ENCODE measurements around the gene THOC2. TPM values are rescaled to one million over a fixed set of nuclear protein-coding genes. Genes with fewer than 3 reads are reported as not detected.

Gene THOC2
- total and polyA plus RNA-seq, 2 of the 8 experiments (the other 6 are each of a cell fraction or from before 2014, with no cell fraction given): 32.7 to 68.8 TPM

- H3K79me1 ChIP-seq (ENCODE audit: low read depth, low read length): no peaks in the 10 kb centered on the region
- peak; percentile 36 for FAIRE-seq
- DNase-seq (ENCODE audit: low read depth in 1 of 2, low spot score in 2 of 2): no peak
- no peak overlapping the region for H2AK5ac ChIP-seq (ENCODE audit: low read depth, low read length)
- CTCF ChIA-PET (ENCODE audit: partially characterized antibody): no interaction called here
- no peaks in the 10 kb centered on the region for H3K23me2 ChIP-seq (ENCODE audit: low read depth, low read length)
- H3K4me2 ChIP-seq (ENCODE audit: insufficient read depth in 1 of 2, low read depth in 2 of 2, low read length in 2 of 2): peak overlapping the region in 1 of 2 experiments; percentile 28; a peak in 3 of 4 replicates
- no peak overlapping the region for H4K8ac ChIP-seq (ENCODE audit: extremely low read depth, insufficient read depth, low read length)
- no peak overlapping the region for H3K18ac ChIP-seq (ENCODE audit: extremely low read depth, low read length)
- no peaks in the 10 kb centered on the region for H3K9me3 ChIP-seq (ENCODE audit: insufficient read depth in 2 of 2, low read depth in 1 of 2, low read length in 1 of 2)
- no peaks in the 10 kb centered on the region for H4K20me1 ChIP-seq (replicated peaks in 1 of 2; ENCODE audit: control insufficient read depth in 1 of 2, insufficient read depth in 2 of 2, low read length in 2 of 2)
- no peak overlapping the region for H2BK20ac ChIP-seq (ENCODE audit: low read length)
- H3K4me3 ChIP-seq (ENCODE audit: extremely low read depth in 1 of 4, insufficient read depth in 2 of 4, low read depth in 3 of 4, low read length in 4 of 4): no peak overlapping the region
- WGBS, 2 experiments (ENCODE audit: extremely low coverage in 1 of 2, insufficient coverage in 1 of 2, insufficient read length in 1 of 2, insufficient replicate concordance in 2 of 2, low coverage in 1 of 2, low lambda C conversion rate in 2 of 2, missing lambda C conversion rate in 1 of 2): 0% methylated on average over 1 of the region's 1 CpG; no CpG with 5 or more reads in 1 of the 2 experiments
- no peak overlapping the region for H3K27ac ChIP-seq (ENCODE audit: low read depth, low read length)
- no peak overlapping the region for H2AFZ ChIP-seq (ENCODE audit: low read length)
- H3K4ac ChIP-seq (replicated peaks; ENCODE audit: insufficient read length, low read depth, low read length): no peak overlapping the region
- no peaks in the 10 kb centered on the region; a peak in 2 of 7 replicates for H3K4me1 ChIP-seq (replicated peaks in 1 of 4; ENCODE audit: control insufficient read depth in 3 of 4, insufficient read depth in 4 of 4, low read length in 3 of 4)
- H2BK12ac ChIP-seq (ENCODE audit: low read depth, low read length): no peak overlapping the region
- no peaks in the 10 kb centered on the region for H3K36me3 ChIP-seq (ENCODE audit: control insufficient read depth in 2 of 4, insufficient read depth in 4 of 4, low read length in 3 of 4)
- no peak for TF ChIP-seq EGR1 (IDR thresholded peaks at IDR 0.05; ENCODE audit: borderline replicate concordance, low read depth, low read length)
- no peak for TF ChIP-seq EP300 (IDR thresholded peaks at IDR 0.05; ENCODE audit: borderline replicate concordance in 1 of 2, low read depth in 2 of 2, low read length in 2 of 2)
- no peak for TF ChIP-seq GABPA (IDR thresholded peaks at IDR 0.05; ENCODE audit: borderline replicate concordance, insufficient read depth, low read length)
- no peak for TF ChIP-seq E2F6 (IDR thresholded peaks at IDR 0.05)
- no peak for TF ChIP-seq ATF3 (IDR thresholded peaks at IDR 0.05; ENCODE audit: insufficient read depth, low read depth, low read length)
- TF ChIP-seq CTCF (IDR thresholded peaks at IDR 0.05; ENCODE audit: control extremely low read depth in 1 of 3, insufficient read depth in 1 of 3, low read depth in 1 of 3, low read length in 3 of 3): no peak
- TF ChIP-seq POLR2AphosphoS5 (IDR thresholded peaks at IDR 0.05; ENCODE audit: low read depth, low read length): no peak
- no peak for TF ChIP-seq MAX (IDR thresholded peaks at IDR 0.05)
- no peak overlapping the region for H3K14ac ChIP-seq (ENCODE audit: insufficient read length)
- H3K23ac ChIP-seq (ENCODE audit: insufficient read length): no peak overlapping the region
- H3K56ac ChIP-seq (replicated peaks; ENCODE audit: insufficient read length, low read depth, low read length): no peak overlapping the region
- POLR2A ChIA-PET (ENCODE audit: partially characterized antibody): no interaction called here
- no peak overlapping the region for H4K5ac ChIP-seq (ENCODE audit: insufficient read length, low read depth, low read length)
- no peaks in the 10 kb centered on the region for H3K27me3 ChIP-seq (replicated peaks in 1 of 4; ENCODE audit: control insufficient read depth in 3 of 4, extremely low read depth in 1 of 4, insufficient read depth in 3 of 4, low read length in 3 of 4)
- no peaks in the 10 kb centered on the region for H3K79me2 ChIP-seq (ENCODE audit: control insufficient read depth in 1 of 2, insufficient read depth in 2 of 2, low read length in 2 of 2)
- H4K91ac ChIP-seq (replicated peaks; ENCODE audit: insufficient read length, low read length): no peak overlapping the region
- no peak overlapping the region for H2BK15ac ChIP-seq (ENCODE audit: low read length)
- H2BK120ac ChIP-seq (replicated peaks; ENCODE audit: low read depth, low read length): no peak overlapping the region
- H3K9ac ChIP-seq (replicated peaks in 1 of 4; ENCODE audit: extremely low read depth in 1 of 4, low read depth in 3 of 4, low read length in 3 of 4): no peak overlapping the region
- H2BK5ac ChIP-seq (ENCODE audit: low read depth, low read length): no peak overlapping the region
Measured at GRCh38 chrX:123580792-123581191, 152.1 kb downstream of the THOC2 start.
